ENCODE measurements around the gene VAV3.

DNA sequence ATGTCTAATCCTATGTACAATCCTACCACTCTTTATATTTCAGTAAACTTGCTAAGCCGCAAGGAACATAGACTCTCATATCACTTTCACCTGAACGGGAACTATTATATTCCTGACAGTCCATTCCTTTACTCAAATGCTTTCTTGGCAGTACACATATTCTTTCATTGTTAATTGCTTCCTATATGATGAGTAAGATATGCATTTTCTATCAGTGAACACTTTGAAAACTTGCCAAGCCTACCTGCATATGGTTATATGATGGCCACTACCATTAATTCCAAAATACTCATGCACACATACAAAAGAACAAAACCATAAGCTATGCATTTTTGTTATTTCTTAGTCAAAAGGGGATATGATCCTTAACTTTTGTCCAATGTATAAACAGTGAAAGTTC lies 341.5 kb downstream of the VAV3 start:
- TF ChIP-seq, protein P1, sequence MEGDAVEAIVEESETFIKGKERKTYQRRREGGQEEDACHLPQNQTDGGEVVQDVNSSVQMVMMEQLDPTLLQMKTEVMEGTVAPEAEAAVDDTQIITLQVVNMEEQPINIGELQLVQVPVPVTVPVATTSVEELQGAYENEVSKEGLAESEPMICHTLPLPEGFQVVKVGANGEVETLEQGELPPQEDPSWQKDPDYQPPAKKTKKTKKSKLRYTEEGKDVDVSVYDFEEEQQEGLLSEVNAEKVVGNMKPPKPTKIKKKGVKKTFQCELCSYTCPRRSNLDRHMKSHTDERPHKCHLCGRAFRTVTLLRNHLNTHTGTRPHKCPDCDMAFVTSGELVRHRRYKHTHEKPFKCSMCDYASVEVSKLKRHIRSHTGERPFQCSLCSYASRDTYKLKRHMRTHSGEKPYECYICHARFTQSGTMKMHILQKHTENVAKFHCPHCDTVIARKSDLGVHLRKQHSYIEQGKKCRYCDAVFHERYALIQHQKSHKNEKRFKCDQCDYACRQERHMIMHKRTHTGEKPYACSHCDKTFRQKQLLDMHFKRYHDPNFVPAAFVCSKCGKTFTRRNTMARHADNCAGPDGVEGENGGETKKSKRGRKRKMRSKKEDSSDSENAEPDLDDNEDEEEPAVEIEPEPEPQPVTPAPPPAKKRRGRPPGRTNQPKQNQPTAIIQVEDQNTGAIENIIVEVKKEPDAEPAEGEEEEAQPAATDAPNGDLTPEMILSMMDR (IDR thresholded peaks at IDR 0.05): no peak
- no peak for TF ChIP-seq EP300 (IDR thresholded peaks at IDR 0.05)
- TF ChIP-seq POLR2AphosphoS5 (IDR thresholded peaks at IDR 0.05): no peak
